COLO668 (cell line): ENCODE measurements around the gene C9orf85.
A peak's percentile ranks its signal among the peaks of the same experiment; 100 is the strongest.

ENCODE experiments used
- DNase-seq: peaks from one replicate; lab custom pipeline; 2025; ENCODE audit not compliant: unreplicated experiment; lab: John Stamatoyannopoulos, UW

C9orf85 gene

GRCh38 chr9:71901695-71902597 is 9.5 kb upstream of the C9orf85 start:
- DNase-seq: no peak

DNA sequence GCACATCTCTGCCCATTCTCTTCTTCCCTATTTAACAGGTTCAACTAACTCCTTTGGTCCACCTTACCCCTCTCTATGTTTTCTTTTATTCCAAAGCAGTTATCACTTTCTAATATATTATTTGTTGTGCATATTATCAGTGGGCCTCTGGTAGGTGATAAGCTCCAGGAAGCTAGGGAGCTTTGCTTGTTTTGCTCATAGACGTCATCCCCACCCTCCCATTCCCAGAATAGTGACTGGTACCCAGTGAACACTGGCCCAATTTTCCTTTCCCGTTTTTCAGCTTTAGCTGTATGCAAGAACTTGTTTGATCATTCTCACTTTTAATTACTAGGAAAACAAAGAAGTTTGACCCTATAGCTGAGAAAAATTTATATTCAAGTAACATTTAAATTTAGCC is 7.4 kb upstream of the C9orf85 start:
- no peak for DNase-seq

DNA sequence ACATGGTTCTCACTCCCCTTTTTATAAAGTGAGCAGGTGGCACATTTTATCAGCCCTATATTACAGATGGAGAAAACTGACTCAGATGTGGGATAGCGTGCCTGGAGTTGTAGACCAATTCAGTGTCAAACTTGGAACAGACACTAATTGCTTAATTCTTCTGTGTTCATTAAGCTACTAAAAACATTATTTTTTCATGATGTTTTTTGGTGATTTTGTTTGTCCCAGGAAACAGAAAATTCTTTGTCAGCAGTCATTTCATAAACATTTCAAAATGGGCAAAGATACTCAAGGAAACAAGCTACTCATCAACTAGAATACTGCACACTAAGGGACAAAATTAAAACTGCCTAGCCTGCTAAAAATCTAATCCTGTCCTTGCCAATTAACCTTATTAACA is 2.6 kb upstream of the C9orf85 start:
- no peak for DNase-seq

- DNase-seq: peak; percentile 72
Observed at GRCh38 chr9:71909887-71910649, 1.4 kb upstream of the C9orf85 start.

DNA sequence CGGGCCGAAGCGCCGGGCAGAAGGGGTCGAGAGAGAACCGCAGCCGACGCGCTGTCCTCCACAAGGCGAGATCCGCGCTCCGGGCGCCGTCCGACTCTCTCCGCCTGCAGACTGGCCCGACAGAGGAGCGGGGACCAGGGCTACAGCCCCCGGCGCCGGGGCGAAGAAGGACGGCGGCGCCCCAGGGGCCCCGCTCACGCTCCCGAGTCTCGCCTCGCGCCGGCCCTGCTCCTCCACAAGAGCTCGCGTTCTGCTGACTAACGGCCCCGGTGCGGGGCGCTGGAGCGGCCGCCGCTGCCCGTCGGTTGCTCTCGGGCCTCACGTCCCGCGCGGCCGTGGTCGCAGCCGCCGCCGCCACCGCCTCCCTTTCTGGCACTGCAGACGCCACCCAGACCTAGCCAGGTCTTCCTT is 784 bp upstream of the C9orf85 start:
- peak; percentile 80 for DNase-seq

- no peak for DNase-seq
Observed at GRCh38 chr9:71911908-71912335, 483 bp downstream of the C9orf85 start.

DNA sequence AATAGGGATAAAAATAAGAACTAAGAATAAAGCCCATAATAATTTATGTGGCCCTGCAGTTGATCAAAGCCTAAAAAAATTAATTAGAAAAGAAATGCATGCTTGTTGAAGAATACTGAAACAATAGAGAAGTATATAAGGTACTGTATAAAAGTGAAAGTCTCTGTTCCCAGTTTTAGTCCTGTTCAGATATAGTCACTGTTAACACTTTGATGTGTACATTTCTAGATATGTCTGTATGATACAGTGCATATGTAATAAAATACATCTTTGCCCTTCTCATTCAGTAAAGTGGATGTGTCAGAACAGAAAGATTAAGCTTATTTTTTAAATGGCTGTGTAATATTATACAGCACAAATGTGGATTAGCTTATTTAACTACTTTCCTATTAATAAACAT is 4.1 kb downstream of the C9orf85 start:
- DNase-seq: no peak

GRCh38 chr9:71916834-71917534 is 5.5 kb downstream of the C9orf85 start:
- no peak for DNase-seq

DNA sequence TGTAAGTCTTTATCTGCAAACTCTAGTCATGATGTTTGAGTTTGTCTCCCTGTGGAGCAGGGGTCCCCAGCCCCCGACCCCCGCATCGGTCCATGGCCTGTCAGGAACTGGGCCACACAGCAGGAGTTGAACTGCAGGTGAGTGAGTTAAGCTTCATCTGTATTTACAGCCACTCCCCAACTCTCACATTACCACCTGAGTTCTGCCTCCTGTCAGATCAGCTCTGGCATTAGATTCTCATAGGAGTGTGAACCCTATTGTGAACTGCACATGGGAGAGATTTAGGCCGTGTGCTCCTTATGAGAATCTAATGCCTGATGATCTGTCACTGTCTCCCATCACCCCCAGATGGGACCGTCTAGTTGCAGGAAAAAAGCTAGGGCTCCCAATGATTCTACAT is 7.0 kb downstream of the C9orf85 start:
- no peak for DNase-seq

DNA sequence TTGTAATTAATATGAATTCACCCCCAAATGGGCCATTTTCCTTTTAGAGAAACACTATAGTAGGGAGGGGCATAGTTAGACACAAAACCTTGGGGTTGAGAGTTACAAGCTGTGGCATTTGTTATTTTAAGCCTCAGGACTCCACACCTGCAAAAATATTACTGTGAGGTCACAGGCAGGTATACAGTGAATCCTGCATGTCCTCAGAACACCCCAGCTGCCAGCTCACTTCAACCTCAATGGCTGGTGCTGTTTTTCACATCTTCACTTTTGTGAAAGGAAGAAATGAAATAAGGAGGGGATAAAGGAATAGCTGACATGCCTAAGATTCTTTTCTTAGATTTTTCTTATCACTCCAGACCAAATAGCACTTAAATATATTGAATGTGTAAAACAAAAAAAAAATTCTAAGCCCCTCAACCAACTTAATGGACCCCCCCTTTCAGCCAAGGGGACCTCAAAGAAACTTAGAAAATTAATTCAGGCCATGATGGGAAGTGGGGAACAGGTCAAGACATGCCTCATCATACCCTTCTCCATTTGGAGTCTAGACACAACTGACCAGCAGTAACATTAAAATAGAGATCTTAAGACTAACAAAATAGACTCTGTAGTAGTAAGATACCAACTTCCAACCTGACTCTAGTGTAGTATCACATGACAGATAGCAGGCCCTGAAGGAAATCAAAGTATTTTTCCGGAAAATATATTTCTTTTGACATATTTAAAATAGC is 9.2 kb downstream of the C9orf85 start:
- no peak for DNase-seq

GRCh38 chr9:71921190-71921814 is 9.9 kb downstream of the C9orf85 start:
- DNase-seq: no peak

DNA sequence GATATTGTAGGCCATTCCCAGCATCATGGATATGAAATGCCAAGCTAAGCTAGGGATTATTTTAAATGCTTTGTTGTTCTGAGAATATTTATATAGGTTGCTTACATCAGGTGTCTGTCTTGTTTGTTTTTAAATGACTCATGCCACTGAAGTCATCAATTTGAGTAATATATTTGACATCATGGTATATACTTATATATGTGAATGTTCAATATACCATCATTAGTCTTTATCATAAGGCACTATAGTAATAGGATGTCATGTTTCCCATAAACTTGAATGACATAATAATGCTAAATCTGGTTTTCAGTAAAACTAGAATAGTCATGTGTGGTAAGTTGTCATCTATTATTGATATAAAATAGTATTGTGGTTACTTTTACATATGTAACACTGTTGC is 13.1 kb downstream of the C9orf85 start:
- DNase-seq: no peak

DNA sequence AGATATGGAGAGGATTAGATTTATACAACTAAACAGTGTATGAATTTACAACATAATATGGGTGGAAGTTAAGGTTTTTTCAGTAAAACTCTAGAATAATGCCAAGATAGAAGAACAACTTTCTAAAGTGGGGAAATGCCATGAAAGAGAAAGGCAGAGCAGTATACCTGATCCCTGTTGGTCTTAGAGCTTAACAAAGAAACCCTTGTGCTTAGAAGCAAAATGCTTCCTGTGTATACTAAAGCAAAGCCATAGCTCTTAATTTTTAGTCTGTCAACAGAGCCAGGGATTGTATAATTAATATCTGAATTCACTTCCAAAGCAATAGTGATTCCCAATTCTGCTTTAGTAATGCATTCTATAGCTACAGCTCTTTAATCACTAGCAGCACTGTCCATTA is 14.4 kb downstream of the C9orf85 start:
- no peak for DNase-seq

DNA sequence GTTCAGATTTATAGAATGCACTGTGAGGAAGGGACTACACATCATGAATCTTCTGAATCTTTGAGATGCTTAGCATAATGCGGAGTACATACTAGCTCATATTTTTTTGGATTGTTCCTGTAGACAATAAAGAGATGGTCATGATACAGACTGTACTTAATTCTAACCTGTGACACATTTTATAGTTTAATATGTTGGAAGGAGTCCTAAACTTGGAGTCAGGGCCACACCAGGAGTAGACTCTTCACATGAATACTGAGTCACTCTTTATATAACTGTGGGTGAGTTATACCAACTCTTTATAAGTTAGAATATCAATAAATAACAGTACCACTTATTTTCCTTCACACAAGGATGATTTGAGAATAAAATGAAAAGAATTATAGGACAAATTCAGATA is 16.9 kb downstream of the C9orf85 start:
- no peak for DNase-seq

DNA sequence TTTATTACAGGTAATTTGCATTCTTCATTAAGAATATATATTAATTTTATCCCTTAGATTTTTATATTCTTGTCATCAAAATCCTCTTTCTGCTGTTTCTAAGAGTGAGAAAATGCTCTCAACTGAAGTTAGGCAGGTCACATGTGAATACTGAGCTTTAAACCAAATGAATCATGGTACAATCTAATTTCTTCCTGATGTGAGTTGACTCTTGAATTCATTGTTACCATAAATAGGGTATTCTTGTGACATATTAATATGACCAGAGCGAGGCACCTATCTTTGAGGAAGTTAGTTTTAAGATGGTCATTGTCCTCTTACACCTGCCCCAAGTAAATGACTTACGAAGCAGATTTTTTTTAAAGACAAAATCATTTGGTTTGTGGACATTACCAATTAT is 17.4 kb downstream of the C9orf85 start:
- DNase-seq: no peak

GRCh38 chr9:71929223-71929622 is 17.8 kb downstream of the C9orf85 start:
- DNase-seq: no peak

GRCh38 chr9:71929791-71930440 is 18.5 kb downstream of the C9orf85 start:
- no peak for DNase-seq

GRCh38 chr9:71931166-71931565 is 19.7 kb downstream of the C9orf85 start:
- DNase-seq: no peak

DNA sequence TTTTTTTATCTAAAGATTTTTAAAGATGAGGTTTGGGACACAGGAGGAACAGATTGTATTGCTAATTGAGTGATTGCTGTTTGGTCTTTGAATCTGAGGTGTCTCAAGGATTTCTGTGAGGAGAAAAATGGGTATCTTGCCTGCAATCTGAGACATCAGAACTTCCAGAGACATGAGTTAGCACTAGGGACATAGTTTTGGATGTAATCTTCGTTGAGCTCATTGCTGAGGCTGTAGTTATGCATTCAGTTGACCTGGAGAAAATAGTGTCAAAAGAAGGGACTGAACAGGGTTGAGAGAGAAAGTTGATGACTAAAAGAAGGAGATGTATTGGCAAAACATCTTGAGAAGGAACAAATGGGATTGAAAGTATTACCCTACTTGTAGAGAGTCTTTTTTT is 24.6 kb downstream of the C9orf85 start:
- DNase-seq: no peak

DNA sequence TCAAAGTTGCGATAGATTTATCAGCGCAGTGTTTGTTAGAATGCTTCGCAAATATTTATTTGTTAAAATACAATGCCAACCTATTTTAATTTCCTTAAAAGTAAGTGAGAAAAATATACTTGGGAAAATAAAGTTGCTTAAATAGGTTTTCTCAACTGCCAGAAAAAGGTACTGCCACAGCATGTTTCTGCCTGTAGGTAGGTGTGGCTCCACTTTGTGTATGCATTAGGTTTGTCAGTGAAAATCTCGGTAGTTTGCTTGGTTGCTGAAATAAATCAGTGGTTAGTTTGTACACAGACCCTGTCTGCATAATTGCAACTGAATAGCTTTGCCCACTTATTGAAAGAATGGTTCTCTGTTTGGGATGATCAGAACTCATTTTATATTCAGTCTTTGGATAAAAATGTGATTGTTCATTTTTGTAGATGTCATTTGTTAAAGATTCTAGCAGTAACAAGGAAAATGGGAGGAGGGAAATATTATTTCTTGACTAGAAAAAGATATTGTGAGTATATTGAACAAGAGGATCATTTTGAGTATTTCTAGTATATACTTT is 25.7 kb downstream of the C9orf85 start:
- DNase-seq: no peak
